PC-3 (cell line): ENCODE results near the gene PER2.

ENCODE experiments used
- CTCF ChIP-seq: fragments of 300-600 bp; sonication (generic); conservative IDR thresholded peaks from 2 replicates; pipeline ENCODE4 v1.5.1; 2017; ENCODE audit warnings: antibody characterized with exemption, low read depth, mild to moderate bottlenecking, low read length
- EZH2 ChIP-seq: fragments of 300-600 bp; sonication (generic); IDR thresholded peaks from one replicate; pipeline ENCODE4 v1.6.1; 2017; ENCODE audit warnings: antibody characterized with exemption, mild to moderate bottlenecking, low read length; ENCODE audit not compliant: unreplicated experiment
- EZH2phosphoT487 ChIP-seq: fragments of 300-600 bp; sonication (generic); IDR thresholded peaks from 2 replicates; pipeline ENCODE4 v1.6.1; 2018; ENCODE audit warnings: mild to moderate bottlenecking, antibody characterized with exemption, low read length, borderline replicate concordance

GRCh38 chr2:238265605-238266004, 22.8 kb downstream of the PER2 start:
- TF ChIP-seq EZH2 = no peak
- TF ChIP-seq CTCF = no peak
- no peak for TF ChIP-seq EZH2phosphoT487
